Lower leg skin (tissue), 3 donors: ENCODE measurements around the gene EFR3B.

Source experiments
- POLR2A ChIP-seq, 2 donors: fragments of 450-650 bp; IDR thresholded peaks; one replicate each; pipeline ENCODE4 v1.6.1; 2016 to 2017; ENCODE audit warnings: antibody characterized with exemption in 2 of 2, mild to moderate bottlenecking in 1 of 2, moderate library complexity in 1 of 2
- TF ChIP-seq, protein P1 (sequence below), 3 donors: fragments of 450-650 bp; IDR thresholded peaks; one replicate each; pipeline ENCODE4 v1.5.1; 2016; ENCODE audit warnings: antibody characterized with exemption in 3 of 3, mild to moderate bottlenecking in 3 of 3, moderate library complexity in 2 of 3

DNA sequence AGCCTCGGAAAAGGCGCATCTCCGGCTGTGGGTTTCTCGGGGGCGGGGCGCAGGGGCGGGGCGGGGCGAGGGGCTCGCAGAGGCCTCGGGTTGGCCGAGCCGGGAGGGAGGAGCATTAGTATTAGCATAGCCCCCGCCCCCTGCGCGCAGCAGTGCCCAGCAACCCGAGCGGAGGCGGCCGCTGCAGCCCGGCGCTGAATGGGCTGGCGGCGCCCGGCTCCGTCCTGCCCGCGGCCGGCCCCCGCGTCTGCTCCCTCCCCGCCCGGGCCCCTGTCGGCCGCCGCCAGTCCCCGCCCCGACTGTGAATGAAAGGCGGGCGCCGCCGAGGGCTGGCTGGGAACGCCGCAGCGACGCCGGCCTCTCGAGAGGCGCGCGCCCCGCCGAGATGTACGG, at the start of gene EFR3B:
- TF ChIP-seq, protein P1, sequence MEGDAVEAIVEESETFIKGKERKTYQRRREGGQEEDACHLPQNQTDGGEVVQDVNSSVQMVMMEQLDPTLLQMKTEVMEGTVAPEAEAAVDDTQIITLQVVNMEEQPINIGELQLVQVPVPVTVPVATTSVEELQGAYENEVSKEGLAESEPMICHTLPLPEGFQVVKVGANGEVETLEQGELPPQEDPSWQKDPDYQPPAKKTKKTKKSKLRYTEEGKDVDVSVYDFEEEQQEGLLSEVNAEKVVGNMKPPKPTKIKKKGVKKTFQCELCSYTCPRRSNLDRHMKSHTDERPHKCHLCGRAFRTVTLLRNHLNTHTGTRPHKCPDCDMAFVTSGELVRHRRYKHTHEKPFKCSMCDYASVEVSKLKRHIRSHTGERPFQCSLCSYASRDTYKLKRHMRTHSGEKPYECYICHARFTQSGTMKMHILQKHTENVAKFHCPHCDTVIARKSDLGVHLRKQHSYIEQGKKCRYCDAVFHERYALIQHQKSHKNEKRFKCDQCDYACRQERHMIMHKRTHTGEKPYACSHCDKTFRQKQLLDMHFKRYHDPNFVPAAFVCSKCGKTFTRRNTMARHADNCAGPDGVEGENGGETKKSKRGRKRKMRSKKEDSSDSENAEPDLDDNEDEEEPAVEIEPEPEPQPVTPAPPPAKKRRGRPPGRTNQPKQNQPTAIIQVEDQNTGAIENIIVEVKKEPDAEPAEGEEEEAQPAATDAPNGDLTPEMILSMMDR (IDR thresholded peaks at IDR 0.05) = no peak
- TF ChIP-seq POLR2A (IDR thresholded peaks at IDR 0.05) = no peak
